NCI-H1694 treated with DMSO at 0.1 percent for 48 hours (cell line): ENCODE results near the gene COL11A2.
"Not testable (repeated sequence)": the region's sequence is repeated elsewhere in the genome, so short reads cannot be mapped to it uniquely, and the experiment has no call there.

Source experiments
- DNase-seq: peaks from one replicate; lab custom pipeline; 2025; lab: John Stamatoyannopoulos, UW

Gene COL11A2

DNA sequence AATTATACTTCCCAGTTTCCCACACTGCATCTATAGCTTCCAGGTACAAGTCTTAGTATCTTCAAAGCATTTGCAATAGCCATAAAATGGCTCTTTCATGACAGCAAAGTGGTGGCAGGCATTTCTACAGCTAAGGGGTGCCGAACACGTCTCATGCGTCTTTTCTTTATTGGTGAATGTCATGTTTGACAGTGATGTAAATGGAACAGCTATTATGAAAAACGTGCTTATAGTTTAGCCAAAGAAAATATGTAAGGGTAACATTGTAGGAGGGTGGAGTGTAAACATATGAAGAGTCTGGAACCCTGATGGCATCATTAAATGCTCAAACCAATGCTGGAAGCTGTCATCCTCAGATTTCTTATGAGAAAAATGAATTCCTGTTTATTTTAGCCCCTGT is 37.9 kb downstream of the COL11A2 start:
- no peak for DNase-seq

DNA sequence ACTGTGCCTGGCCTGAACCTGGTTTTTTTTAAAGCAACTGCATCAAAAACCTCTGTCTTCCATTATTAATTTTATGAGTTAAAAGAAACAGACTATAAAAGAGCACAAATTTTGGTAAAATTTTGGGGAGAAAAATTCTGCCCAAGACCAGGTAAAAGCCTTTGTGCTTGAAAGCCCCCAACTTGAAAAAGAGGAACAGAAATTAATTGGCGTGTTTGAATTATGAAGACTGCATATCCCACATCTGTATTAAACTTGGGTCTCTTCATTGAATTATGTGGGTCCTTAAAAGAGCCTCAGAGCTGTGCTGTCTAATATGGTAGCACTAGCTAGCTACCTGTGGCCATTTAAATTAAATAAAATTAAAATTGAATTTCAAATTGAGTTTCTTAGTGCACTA is 41.2 kb downstream of the COL11A2 start:
- no peak for DNase-seq

DNA sequence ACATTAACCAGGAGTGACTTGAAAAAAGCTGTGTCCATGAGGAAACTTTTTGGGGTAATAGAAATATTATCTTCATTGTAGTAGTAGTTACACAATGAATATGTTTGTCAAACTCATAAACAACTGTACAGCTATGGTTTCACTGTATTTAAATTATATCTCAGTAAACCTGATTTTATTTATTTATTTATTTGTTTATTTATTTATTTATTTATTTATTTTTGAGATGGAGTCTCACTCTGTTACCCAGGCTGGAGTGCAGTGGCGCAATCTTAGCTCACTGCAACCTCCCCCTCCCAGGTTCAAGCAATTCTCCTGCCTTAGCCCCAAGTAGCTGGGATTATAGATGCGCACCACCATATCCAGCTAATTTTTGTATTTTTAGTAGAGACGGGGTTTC is 41.7 kb downstream of the COL11A2 start:
- not testable (repeated sequence) for DNase-seq

DNA sequence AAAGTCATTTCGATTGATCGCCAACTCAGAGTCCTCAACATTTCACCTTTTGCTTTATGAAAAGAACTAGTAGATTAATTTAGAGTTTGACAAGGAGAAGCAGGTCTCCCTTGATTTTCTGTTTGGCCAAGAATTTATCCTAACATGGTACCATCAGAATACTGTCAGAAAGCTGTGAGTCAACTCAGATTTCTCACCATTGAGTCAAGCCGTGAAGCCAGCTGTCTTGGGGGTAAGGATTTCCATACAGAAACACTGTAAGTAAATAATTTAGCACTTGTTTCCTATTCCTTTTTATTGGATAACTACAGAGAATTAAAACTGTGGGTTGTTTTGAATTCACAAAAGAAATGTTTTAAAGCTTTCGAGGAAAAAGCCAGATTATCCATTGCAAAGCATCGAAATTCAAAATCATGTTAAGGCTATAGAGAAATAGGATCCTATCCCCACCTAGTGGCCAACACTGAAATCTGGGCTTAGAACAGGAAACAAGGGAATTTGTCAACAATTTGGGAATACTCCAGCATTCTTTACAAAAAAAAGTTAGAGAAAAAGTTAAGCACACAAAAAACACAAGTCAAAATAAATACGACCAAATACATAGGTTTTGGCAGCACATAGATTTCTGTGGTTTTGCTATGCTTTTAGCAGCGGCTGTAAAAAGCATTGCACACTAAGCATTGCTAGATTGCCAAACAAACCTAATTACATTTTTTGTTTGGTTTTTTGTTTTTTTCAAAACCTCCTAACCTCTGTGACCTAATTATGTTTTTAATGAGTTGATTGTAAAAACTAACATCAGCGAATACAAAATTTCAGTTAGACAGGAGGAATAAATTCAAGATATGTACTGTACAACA is 44.2 kb downstream of the COL11A2 start:
- DNase-seq, result peak; percentile 9

DNA sequence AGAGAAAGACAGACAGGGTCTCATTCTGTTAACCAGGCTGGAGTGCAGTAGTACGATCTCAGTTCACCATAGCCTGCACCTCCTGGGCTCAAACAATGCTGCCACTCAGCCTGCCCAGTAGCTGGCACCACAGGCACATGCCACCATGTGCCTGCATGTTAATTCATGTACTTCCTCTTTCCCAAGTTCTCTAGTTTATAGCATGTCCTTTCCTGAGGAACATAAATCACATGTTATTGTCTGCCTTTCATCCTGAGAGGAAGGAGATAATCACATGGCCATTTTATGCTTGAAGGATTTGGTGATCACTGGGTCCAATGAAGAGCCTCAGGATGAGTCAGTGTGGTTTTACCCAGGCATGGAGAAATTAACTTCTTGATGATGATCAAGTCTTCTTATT is 47.9 kb downstream of the COL11A2 start:
- no peak for DNase-seq

DNA sequence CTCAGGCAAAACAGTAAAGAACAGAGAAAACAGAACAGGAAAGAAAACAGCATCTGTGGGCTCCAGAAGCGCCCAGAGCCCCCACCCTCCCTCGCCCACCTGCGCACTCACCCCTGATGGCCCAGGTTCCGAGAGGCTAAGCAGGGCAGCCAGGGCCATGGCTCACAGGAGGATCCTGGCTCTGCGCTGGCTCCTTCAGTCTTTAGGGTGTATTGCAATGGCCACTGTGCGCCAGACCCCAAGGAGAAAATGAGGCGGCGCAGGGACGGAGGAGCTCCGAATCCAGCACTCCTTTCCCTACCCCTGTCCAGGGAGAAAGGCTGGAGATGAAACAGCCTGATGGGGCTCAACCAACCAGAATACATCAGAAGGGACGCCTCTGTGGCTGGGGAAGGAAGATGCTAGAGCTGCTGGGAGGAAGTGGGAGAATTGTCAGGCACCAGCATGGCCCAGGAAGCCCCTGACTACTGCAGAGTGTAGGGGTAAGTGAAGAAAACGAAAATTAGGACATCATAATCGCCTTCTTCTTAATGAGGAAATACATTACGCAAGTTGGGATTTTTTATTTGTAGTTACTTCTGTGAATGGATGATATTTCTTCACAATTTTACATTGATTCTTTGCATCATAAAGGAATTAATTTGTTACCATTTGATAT is 49.0 kb downstream of the COL11A2 start:
- no peak for DNase-seq

DNA sequence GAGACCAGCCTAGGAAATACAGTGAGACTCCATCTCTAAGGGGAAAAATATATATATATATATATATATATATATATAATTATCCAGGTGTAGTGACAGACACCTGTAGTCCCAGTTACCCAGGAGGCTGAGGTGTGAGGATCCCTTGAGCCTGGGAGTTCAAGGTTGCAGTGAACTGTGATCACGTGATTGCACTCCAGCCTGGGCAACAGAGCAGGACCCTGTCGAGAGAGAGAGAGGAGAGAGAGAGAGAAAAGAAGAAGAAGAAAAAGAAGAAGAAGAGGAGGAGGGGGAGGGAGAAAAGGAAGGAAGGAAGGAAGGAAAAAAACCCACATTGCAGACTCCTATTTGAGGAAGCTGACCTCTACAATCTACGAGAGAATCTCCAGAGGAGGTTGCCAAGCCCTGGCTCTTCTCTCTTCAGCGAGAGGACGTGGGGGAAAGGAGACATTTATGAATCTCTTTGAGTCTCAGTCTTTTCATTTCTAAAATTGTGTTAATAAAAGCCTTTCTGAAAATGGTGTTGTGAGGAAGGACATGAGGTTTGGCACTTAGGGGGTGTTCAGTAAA is 49.7 kb downstream of the COL11A2 start:
- no peak for DNase-seq

DNA sequence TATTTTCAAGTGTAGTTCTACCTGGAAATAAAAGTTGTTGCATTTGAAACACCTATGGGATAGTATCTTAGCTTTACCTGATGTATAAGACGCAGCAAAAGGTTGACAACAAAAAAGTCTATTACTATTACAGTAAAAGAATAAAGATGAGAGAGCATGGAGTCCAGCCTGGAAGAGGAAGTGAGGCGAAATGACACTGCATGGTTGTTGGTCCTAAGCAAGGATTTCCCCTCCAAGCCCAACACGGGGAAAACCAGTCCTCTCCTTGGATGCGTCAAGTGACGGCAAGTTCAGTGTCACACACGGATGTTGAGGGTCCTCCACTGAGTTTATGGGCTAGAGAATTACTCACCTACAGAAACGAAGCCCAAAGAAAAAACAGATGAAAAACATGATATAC is 51.7 kb downstream of the COL11A2 start:
- no peak for DNase-seq

DNA sequence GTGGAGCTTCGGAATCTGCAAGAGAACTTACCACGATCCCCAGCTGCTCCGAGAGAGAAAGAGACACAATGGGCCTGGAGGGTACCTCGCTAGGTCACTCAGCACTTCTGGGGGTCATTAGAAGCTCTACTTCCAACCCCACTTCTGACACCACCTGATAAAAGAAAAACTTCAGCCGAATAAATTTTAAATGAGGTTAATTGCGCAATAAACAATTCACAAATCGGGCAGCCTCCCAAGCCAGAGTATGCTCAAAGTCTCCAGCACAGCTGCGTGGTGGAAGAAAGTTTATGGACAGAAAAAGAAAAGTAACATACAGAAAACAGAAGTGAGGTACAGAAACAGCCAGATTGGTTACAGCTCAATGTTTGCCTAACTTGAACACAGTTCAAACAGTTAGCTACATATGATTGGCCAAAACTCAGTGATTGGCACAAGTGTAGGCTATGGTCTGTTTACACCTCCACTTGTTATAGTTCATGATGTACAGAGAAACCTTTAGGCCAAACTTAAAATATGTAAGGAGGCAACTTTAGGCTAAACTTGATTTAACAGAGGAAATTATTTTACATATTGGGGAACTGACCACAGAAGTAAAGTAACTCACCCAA is 52.6 kb downstream of the COL11A2 start:
- DNase-seq, result no peak

DNA sequence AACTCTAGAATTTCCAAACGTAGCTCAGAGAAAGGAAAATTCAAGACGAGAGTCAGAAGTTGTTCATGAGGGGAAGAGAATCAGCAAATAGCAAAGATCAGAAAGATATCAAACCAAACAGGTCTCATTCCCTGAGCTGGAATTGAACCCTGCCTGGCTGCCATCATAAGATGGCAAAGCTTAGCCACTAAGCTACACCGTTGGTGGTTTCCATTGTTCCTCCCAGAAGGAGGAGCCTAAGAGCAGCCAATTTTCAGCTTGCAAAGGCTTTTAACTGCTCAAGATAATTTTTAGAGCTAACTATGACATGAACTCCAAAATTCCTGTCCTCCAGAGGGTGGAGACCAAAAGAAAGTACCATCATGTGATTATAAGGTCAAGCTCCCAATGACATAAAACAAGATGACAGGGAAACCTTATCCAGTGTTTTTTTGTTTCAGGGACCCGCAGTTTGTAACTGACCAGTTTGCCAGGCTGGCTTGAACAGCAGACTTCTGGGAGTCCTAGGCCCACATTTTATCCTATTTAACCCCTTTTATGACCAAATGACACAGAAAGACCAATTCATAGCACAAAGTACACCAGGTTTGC is 55.9 kb downstream of the COL11A2 start:
- no peak for DNase-seq

DNA sequence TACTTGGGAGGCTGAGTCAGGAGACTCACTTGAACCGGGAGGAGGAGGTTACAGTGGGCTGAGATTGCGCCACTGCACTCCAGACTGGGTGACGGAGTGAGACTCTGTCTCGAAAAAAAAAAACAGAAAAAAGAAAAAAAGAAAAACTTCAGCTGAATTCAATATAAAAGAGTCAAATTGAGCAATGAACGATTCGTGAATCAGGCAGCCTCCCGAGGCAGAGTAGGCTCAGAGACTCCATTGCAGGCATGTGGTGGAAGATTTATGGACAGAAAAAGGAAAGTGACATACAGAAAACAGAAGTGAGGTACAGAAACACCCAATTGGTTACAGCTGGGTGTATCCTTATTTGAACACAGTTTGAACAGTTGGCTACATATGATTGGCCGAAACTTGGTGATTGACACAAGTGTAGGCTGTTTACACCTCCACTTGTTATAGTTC is 60.2 kb downstream of the COL11A2 start:
- DNase-seq, result no peak

DNA sequence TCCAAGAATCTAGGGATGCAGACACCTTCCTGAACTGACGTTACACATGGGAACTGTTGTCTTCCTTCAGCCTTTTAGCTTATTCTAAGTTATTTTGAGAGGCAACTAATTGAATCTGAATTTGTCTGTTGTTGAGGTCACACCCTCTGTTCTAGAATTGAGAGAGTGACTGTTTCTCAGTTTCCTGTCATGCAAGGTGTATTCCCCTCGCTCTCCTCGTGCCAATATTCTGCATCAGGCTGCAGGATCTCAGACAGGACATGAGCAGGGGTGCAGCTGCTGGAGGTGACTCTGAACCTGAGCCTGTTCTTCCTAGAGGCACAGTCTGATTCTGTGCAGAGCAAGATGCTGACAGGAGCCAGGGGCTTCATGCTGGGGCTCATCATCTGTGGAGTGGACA is 63.9 kb downstream of the COL11A2 start:
- no peak for DNase-seq

DNA sequence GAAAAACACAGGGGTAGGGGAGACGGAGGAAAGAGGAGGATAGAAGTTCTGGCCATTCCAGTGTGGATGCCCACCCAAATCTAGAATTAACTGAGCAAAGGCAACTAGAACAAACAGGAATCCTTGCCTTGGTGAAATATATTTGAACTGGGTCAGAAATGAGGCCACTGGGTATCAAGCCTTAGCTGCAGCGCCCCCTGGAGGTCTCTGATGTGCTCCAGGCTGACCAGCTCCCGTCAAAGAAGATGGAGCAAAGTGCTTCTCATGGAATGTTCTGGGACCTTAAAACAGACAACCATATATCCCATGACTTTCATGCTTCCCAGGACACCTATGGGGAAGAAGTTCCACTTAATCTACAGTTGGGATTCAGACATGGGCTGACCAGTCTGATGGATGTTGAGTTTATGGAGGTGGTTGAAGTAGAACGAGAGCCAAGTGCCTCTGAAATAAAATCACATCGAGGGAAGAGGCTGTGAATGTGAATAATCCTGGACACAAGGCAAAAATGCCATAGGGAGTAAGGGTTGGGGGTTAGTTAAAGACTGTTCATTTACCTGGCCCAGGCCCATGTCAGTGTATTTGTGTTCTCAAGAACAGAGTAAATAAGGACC is 66.1 kb downstream of the COL11A2 start:
- no peak for DNase-seq

DNA sequence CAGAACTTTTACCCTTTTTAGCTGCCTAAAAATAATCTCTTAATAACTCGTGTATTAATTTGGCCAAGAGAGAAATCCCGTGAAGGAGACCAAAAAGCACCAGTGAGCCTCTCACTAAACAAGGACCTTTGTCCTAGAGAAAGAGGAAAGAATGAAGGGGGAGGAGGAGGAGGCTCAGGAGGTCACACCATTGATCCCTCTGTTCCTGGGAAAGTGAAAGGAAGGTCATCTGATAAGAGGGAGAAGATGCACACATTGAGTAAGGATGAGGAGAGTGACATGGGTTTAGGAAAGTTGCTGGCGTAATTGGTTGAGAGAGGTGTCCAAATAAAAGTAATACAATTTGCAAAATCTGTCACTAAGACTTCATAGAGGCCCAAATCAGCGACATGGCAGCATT is 67.3 kb downstream of the COL11A2 start:
- no peak for DNase-seq

DNA sequence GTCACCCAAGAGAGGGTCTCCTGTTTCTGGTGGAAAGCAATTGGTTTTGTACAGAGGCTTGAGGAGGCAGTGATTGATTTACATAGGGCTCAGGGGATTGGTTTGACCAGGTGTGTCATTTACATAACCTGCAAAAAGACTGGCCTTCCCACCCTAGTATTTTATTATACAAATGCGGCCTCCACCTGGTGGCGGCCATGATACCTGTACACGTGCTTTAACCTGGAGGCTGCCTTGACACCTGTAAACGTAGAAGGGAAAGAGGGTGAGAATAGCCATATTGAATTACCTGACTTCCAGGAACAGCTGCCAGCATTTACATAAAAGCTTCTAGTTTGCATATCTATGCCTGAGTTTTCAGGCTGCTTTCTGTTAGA is 67.8 kb downstream of the COL11A2 start:
- DNase-seq, result no peak

DNA sequence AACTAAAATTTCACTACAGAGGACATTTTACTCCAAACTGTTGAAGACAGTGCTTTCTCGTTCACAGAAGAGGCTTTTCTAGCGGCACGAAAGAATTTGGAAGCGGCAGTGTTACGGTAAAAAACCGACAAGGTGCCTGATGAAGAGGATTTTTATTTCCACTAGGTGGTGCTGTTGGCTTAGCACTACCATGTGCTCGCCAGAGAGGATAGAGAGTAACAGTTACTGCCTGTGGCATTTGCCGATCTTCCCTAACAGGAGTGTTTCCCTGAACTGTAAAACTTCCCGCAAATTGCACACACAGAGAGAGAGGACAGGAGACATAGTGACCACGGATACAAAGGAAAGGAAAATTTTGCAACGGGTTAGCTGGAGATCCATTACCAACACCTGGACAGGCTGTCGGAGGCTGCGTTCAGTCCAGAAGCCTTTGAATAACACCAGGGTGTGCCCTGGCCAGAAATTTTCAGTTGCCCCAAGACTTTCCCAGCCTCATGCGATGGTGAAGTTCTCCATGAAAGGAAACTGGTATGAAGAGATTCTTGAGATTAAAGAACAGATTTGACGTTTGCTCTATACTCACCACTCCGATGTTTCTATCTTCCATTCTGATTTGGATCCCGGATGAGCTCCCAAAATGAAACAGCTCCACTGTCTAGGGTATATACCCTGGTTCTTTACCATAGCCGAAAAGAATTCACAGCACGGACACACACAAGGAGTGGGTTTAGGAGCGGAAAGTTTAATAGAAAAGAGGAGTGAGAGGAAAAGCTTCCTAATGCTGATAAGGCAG is 68.3 kb downstream of the COL11A2 start:
- peak; percentile 24 for DNase-seq

DNA sequence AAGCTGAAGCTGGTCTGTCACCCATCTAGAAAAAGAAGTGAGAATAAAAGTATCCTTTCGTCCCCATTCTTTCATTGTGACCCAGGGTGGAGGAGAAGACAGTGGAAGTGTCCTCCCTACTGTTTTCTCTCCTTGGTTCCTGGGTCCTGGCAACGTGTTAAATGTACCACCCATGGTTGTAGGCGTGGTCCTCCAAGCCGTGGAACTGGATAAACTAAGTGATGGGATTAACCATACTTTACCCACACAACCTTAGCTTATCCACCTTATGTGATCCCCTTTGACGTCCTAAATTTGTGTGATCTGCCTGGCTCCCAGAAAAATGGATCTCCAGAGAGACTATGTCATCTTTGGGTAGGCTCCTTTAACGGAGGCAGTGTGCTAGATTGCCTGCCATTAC is 69.1 kb downstream of the COL11A2 start:
- DNase-seq, result no peak

DNA sequence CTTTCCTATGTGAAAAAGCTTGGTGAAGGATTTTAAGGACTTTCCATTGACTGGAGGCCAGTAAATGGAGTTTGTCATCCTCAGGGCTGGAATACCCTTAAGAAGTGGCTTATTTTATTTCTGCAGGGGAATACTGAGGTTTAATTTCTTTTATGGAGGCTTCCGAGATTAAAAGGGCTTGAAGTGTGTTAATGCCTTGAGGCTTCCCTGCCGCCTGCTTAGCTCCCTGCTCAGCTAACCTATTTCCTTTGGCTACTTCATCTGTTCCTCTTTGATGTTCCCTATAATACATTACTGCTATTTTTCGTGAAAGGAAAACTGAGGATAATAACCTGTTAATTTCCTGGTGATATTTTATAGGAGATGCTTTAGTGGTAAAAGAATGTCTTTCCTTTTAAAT is 72.3 kb downstream of the COL11A2 start:
- no peak for DNase-seq

DNA sequence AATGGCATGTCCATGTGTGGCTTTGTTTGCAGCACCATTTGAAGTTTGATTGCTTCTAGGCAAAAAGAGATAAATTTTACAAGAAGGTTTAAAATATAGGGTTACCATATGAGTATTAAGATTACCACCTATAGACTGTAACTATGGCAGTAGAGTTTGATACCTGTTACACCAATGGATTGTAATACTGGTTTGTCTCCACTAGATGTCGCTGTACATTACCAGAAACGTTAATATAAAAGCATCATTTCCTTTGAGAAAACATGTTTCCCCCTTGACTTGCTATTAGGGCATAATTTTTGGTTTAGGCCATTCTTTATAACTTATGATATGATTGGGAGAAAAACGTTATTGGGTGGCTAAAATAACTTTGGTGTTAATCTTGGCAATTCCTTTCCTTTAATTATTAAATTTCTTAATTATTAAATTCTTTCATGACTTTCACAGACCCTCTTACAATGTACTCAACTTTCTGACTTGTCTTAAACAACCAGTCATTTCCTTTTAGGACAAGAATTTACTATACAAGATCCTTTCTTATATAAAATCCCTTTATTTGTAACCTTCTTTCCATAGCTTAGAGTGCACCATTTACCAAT is 73.6 kb downstream of the COL11A2 start:
- DNase-seq, result peak; percentile 35

DNA sequence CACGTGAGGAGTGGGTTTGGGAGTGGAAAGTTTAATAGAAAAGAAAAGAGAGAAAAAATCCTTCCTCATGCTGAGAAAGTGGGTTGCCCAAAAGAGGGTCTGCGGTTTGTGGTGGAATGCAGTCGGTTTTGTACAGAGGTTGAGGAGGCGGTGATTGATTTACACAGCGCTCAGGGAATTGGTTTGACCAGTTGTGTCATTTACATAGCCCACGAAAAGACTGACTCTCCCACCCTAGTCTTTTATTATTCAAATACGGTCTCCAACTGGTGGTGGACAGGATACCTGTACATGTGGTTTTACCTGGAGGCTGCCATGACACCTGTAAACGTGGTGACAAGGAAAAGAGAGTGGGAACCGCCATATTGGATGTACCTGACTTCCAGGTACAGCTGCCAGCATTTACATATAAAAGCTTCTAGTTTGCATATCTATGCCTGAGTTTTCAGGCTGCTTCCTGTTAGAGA is 74.4 kb downstream of the COL11A2 start:
- DNase-seq, result no peak
